DLD1 (cell line): ENCODE data around the gene P2RY1.

Experiments used
- in situ Hi-C: cut with HindIII; loops from 2 replicates; pipeline ENCODE4 v1.10.0; 2017; ENCODE audit warnings: low sequenced_read_pairs

Gene P2RY1

GRCh38 chr3:152834776-152835600, at the start of gene P2RY1:
TSS of gene P2RY1 (plus strand) at chr3:152835131. CDS start at chr3:152835783, 652 bp downstream.
- in situ Hi-C loops, result no loop called here

- in situ Hi-C loops, result no loop called here
Measured at GRCh38 chr3:152786977-152787681, 47.8 kb upstream of the P2RY1 start.

- in situ Hi-C loops, result no loop called here
Measured at GRCh38 chr3:152790651-152791387, 44.1 kb upstream of the P2RY1 start.

- in situ Hi-C loops, result no loop called here
Measured at GRCh38 chr3:152793969-152794368, 41.0 kb upstream of the P2RY1 start.

- in situ Hi-C loops, result no loop called here
Measured at GRCh38 chr3:152797751-152798432, 37.0 kb upstream of the P2RY1 start.

- in situ Hi-C loops, result no loop called here
Measured at GRCh38 chr3:152811974-152812760, 22.8 kb upstream of the P2RY1 start.

- in situ Hi-C loops, result no loop called here
Measured at GRCh38 chr3:152817400-152817799, 17.5 kb upstream of the P2RY1 start.

- in situ Hi-C loops, result no loop called here
Measured at GRCh38 chr3:152818027-152818426, 16.9 kb upstream of the P2RY1 start.

GRCh38 chr3:152823173-152823572, 11.8 kb upstream of the P2RY1 start:
- in situ Hi-C loops, result no loop called here

GRCh38 chr3:152823781-152824180, 11.2 kb upstream of the P2RY1 start:
- in situ Hi-C loops, result no loop called here

- in situ Hi-C loops, result no loop called here
Measured at GRCh38 chr3:152825566-152825965, 9.4 kb upstream of the P2RY1 start.

- in situ Hi-C loops, result no loop called here
Measured at GRCh38 chr3:152826476-152826875, 8.5 kb upstream of the P2RY1 start.

- in situ Hi-C loops, result no loop called here
Measured at GRCh38 chr3:152827313-152827712, 7.6 kb upstream of the P2RY1 start.

- in situ Hi-C loops, result no loop called here
Measured at GRCh38 chr3:152828075-152828840, 6.7 kb upstream of the P2RY1 start.

GRCh38 chr3:152830245-152830644, 4.7 kb upstream of the P2RY1 start:
- in situ Hi-C loops, result no loop called here

- in situ Hi-C loops, result no loop called here
Measured at GRCh38 chr3:152832046-152832445, 2.9 kb upstream of the P2RY1 start.

GRCh38 chr3:152833089-152833488, 1.8 kb upstream of the P2RY1 start:
- in situ Hi-C loops, result no loop called here

GRCh38 chr3:152834191-152834775, 648 bp upstream of the P2RY1 start:
- in situ Hi-C loops, result no loop called here

- in situ Hi-C loops, result no loop called here
Measured at GRCh38 chr3:152835601-152836102, 721 bp downstream of the P2RY1 start.
